K562 (cell line): ENCODE results near the gene KRTCAP2. TPM values are rescaled to one million over a fixed set of nuclear protein-coding genes. Genes with fewer than 3 reads are reported as not detected.
A peak's percentile ranks its signal among the peaks of the same experiment; 100 is the strongest.

Source experiments
- DDX20 ChIP-seq: fragments of 450-650 bp; IDR thresholded peaks from 2 replicates; pipeline ENCODE4 v1.6.1; 2016; ENCODE audit warnings: missing genetic modification characterization, low read depth, mild to moderate bottlenecking, missing compliant biosample characterization, moderate library complexity
- GATAD2A ChIP-seq: fragments of 450-650 bp; IDR thresholded peaks from 2 replicates; pipeline ENCODE4 v1.6.1; 2017
- HDGF ChIP-seq: fragments of 450-650 bp; IDR thresholded peaks from 2 replicates; pipeline ENCODE4 v1.6.1; 2016
- MEIS2 ChIP-seq: fragments of 450-650 bp; IDR thresholded peaks from 2 replicates; pipeline ENCODE4 v1.6.1; 2014; ENCODE audit warnings: mild to moderate bottlenecking; ENCODE audit not compliant: partially characterized antibody
- NR1H2 ChIP-seq: sonication (generic); formaldehyde crosslinking; IDR thresholded peaks from 2 replicates; pipeline ENCODE4 v1.4.0; 2020; ENCODE audit warnings: mild to moderate bottlenecking, missing genetic modification reagents
- RHOXF2B ChIP-seq: fragments of 250-450 bp; sonication (Bioruptor Pico); conservative IDR thresholded peaks from 2 replicates; pipeline ENCODE4 v1.5.1; 2021
- SMAD4 ChIP-seq: fragments of 250-450 bp; sonication (Bioruptor Pico); conservative IDR thresholded peaks from 2 replicates; pipeline ENCODE4 v1.8.0; 2021; ENCODE audit warnings: inconsistent platforms, mild to moderate bottlenecking, moderate library complexity
- SNRNP70 ChIP-seq: fragments of 200-400 bp; formaldehyde crosslinking; optimal IDR thresholded peaks from 2 replicates; pipeline ENCODE3; 2017; ENCODE audit warnings: low read depth, low read length
- U2AF2 ChIP-seq: fragments of 200-400 bp; formaldehyde crosslinking; optimal IDR thresholded peaks from 2 replicates; pipeline ENCODE3; 2017; ENCODE audit warnings: low read depth, mild to moderate bottlenecking, low read length
- WHSC1 ChIP-seq: IDR thresholded peaks from one replicate; pipeline ENCODE4 v1.6.1; 2012; ENCODE audit warnings: low read length, control low read depth, inconsistent platforms
- YBX1 ChIP-seq: fragments of 450-650 bp; IDR thresholded peaks from 2 replicates; pipeline ENCODE4 v1.7.1; 2016; ENCODE audit warnings: mild to moderate bottlenecking
- ZNF146 ChIP-seq: IDR thresholded peaks from one replicate; pipeline ENCODE4 v1.6.1; 2018; ENCODE audit warnings: missing compliant biosample characterization; ENCODE audit not compliant: unreplicated experiment
- ZNF316 ChIP-seq: fragments of 450-650 bp; IDR thresholded peaks from 2 replicates; pipeline ENCODE4 v1.6.1; 2016
- ZNF408 ChIP-seq: fragments of 250-450 bp; sonication (Bioruptor Pico); IDR thresholded peaks from 2 replicates; pipeline ENCODE4 v1.4.0; 2020; ENCODE audit warnings: low read depth, mild to moderate bottlenecking, moderate library complexity
- ZNF717 ChIP-seq: fragments of 250-450 bp; sonication (Bioruptor Pico); IDR thresholded peaks from 2 replicates; pipeline ENCODE4 v1.5.0; 2021
- polyA plus RNA-seq, 8 experiments: library from polyadenylated mRNA; depleted of rRNA in 4 of 8; stranded (reverse) in 5 of 8; unstranded in 3 of 8; fragments of >200 nt; fragmentation: Nextera tagmentation in 2 of 8; fragmentation: Illumina TruSeq in 1 of 8; extraction: Ambion mirVana in 2 of 8; extraction: Trizol in 1 of 8; gene quantifications; 2 replicates each; pipeline versions ENCODE4 v1.2.1 to v1.2.3, GENCODE V29; 2011 to 2014; ENCODE audit warnings: inconsistent platforms in 1 of 8, missing spikeins in 1 of 8
- total RNA-seq, 7 experiments: library from RNA; depleted of rRNA in 6 of 7; stranded (reverse); fragments of >200 nt in 6 of 7; fragmentation: Illumina TruSeq in 2 of 7; extraction: Trizol in 2 of 7; gene quantifications; 2 replicates each; pipeline versions ENCODE4 v1.2.1 to v1.2.3, GENCODE V29; 2011 to 2021; ENCODE audit warnings: low replicate concordance in 1 of 7
- TF ChIP-seq, protein P1 (sequence below): sonication (generic); formaldehyde crosslinking; IDR thresholded peaks from 2 replicates; pipeline ENCODE4 v1.8.1; 2022; ENCODE audit warnings: missing genetic modification reagents
- TF ChIP-seq, protein P2 (sequence below): fragments of 450-650 bp; IDR thresholded peaks from 2 replicates; pipeline ENCODE4 v1.6.1; 2018; ENCODE audit warnings: mild to moderate bottlenecking, low read depth; ENCODE audit not compliant: partially characterized antibody
- TF ChIP-seq, protein P3 (sequence below): fragments of 450-650 bp; IDR thresholded peaks from 2 replicates; pipeline ENCODE4 v1.6.1; 2016; ENCODE audit warnings: borderline replicate concordance
- TF ChIP-seq, protein P4 (sequence below): fragments of 450-650 bp; IDR thresholded peaks from 2 replicates; pipeline ENCODE4 v1.6.1; 2016
- TF ChIP-seq, protein P5 (sequence below): fragments of 450-650 bp; formaldehyde crosslinking; conservative IDR thresholded peaks from 2 replicates; pipeline ENCODE4 v1.4.0; 2022; ENCODE audit warnings: mild to moderate bottlenecking, missing genetic modification characterization

Gene KRTCAP2
- total and polyA plus RNA-seq, 9 of the 15 experiments (the other 6 are each of a cell fraction or from before 2014, with no cell fraction given): 126 to 436 (median 244) TPM

DNA sequence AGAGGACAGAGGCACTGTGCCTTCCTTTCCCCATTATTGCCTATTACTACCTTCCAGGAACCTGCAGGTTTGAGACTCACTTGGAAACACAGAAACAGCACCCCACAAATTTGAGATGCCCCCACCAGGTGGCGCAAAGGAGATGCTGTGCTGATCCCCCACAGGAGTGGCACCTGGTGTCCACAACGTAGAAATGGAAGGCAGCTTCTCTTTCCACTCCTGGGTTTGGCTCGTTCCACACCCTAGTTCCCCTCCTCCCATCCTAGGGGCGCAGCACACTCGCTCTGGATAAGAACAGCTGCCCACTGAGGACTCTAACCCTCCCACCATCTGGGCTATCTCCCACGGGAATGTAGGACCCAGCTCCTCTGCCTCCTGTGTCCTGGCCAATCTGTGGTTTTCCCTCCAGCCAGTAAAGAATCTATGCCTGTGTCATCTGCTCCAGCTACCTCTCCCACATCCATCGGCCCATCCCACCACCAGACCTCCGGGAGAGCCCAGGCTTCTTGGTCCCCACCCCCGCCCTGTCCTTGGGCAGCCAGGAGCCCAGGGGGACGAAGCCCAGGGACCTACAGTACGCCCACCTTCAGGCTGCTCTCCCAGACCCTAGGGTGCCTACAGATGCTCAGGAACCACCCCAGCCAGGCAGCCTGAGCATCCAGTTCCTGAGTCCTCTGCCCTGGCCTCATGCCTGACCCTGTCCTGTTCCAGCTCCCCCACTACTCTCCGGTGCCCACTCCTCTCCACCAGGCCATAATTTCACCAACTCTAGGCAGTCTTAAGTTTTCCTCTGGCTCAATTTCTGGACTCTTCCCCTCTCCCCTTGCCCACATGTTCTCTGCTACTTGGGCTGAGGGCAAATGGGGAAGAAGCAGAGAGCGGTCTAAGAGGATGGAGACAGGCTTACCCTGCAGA is 34.0 kb upstream of the KRTCAP2 start (continued):
- TF ChIP-seq, protein P1, sequence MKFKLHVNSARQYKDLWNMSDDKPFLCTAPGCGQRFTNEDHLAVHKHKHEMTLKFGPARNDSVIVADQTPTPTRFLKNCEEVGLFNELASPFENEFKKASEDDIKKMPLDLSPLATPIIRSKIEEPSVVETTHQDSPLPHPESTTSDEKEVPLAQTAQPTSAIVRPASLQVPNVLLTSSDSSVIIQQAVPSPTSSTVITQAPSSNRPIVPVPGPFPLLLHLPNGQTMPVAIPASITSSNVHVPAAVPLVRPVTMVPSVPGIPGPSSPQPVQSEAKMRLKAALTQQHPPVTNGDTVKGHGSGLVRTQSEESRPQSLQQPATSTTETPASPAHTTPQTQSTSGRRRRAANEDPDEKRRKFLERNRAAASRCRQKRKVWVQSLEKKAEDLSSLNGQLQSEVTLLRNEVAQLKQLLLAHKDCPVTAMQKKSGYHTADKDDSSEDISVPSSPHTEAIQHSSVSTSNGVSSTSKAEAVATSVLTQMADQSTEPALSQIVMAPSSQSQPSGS (CRISPR knock-in tag): no peak
- no peak for TF ChIP-seq WHSC1
- TF ChIP-seq GATAD2A: no peak
- TF ChIP-seq, protein P2, sequence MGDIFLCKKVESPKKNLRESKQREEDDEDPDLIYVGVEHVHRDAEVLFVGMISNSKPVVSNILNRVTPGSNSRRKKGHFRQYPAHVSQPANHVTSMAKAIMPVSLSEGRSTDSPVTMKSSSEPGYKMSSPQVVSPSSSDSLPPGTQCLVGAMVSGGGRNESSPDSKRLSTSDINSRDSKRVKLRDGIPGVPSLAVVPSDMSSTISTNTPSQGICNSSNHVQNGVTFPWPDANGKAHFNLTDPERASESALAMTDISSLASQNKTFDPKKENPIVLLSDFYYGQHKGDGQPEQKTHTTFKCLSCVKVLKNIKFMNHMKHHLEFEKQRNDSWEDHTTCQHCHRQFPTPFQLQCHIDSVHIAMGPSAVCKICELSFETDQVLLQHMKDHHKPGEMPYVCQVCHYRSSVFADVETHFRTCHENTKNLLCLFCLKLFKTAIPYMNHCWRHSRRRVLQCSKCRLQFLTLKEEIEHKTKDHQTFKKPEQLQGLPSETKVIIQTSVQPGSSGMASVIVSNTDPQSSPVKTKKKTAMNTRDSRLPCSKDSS: no peak
- TF ChIP-seq SNRNP70: no peak
- no peak for TF ChIP-seq DDX20
- TF ChIP-seq MEIS2: no peak
- TF ChIP-seq, protein P3, sequence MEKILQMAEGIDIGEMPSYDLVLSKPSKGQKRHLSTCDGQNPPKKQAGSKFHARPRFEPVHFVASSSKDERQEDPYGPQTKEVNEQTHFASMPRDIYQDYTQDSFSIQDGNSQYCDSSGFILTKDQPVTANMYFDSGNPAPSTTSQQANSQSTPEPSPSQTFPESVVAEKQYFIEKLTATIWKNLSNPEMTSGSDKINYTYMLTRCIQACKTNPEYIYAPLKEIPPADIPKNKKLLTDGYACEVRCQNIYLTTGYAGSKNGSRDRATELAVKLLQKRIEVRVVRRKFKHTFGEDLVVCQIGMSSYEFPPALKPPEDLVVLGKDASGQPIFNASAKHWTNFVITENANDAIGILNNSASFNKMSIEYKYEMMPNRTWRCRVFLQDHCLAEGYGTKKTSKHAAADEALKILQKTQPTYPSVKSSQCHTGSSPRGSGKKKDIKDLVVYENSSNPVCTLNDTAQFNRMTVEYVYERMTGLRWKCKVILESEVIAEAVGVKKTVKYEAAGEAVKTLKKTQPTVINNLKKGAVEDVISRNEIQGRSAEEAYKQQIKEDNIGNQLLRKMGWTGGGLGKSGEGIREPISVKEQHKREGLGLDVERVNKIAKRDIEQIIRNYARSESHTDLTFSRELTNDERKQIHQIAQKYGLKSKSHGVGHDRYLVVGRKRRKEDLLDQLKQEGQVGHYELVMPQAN: no peak
- no peak for TF ChIP-seq RHOXF2B (CRISPR knock-in tag)
- no peak for TF ChIP-seq ZNF146 (CRISPR knock-in tag)
- 0 out of 2 replicates have a peak, but pooled peaks have one; percentile 37 for TF ChIP-seq SMAD4 (CRISPR knock-in tag)
- no peak for TF ChIP-seq U2AF2
- no peak for TF ChIP-seq ZNF408 (CRISPR knock-in tag)
- no peak for TF ChIP-seq ZNF717 (CRISPR knock-in tag)
- TF ChIP-seq NR1H2 (CRISPR knock-in tag): no peak
- TF ChIP-seq, protein P4, sequence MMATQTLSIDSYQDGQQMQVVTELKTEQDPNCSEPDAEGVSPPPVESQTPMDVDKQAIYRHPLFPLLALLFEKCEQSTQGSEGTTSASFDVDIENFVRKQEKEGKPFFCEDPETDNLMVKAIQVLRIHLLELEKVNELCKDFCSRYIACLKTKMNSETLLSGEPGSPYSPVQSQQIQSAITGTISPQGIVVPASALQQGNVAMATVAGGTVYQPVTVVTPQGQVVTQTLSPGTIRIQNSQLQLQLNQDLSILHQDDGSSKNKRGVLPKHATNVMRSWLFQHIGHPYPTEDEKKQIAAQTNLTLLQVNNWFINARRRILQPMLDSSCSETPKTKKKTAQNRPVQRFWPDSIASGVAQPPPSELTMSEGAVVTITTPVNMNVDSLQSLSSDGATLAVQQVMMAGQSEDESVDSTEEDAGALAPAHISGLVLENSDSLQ: peak; percentile 64
- no peak; the same call in 1 of the 2 replicates for TF ChIP-seq HDGF
- no peak for TF ChIP-seq YBX1
- no peak for TF ChIP-seq ZNF316
- TF ChIP-seq, protein P5, sequence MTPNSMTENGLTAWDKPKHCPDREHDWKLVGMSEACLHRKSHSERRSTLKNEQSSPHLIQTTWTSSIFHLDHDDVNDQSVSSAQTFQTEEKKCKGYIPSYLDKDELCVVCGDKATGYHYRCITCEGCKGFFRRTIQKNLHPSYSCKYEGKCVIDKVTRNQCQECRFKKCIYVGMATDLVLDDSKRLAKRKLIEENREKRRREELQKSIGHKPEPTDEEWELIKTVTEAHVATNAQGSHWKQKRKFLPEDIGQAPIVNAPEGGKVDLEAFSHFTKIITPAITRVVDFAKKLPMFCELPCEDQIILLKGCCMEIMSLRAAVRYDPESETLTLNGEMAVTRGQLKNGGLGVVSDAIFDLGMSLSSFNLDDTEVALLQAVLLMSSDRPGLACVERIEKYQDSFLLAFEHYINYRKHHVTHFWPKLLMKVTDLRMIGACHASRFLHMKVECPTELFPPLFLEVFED (CRISPR knock-in tag): no peak
